AG09319 (cell line): ENCODE data around the gene KCNN3.

Experiments
- DNase-seq: peaks from one replicate; pipeline ENCODE4 v3.0.0-alpha.2; 2010; ENCODE audit warnings: low read depth; ENCODE audit errors: extremely low read depth
- CTCF ChIP-seq: IDR thresholded peaks from 2 replicates; pipeline ENCODE4 v1.5.1; 2011; ENCODE audit warnings: low read depth, mild to moderate bottlenecking, inconsistent platforms, low read length, moderate library complexity

The KCNN3 gene

GRCh38 chr1:154730259-154730658, 139.8 kb downstream of the KCNN3 start:
- no peak for TF ChIP-seq CTCF
- no peak for DNase-seq

GRCh38 chr1:154729577-154729976, 140.5 kb downstream of the KCNN3 start:
- TF ChIP-seq CTCF, result no peak
- DNase-seq, result no peak

GRCh38 chr1:154729031-154729442, 141.0 kb downstream of the KCNN3 start:
- DNase-seq, result no peak
- TF ChIP-seq CTCF, result no peak

- no peak for DNase-seq
- no peak for TF ChIP-seq CTCF
Observed at GRCh38 chr1:154726896-154727753, 143.0 kb downstream of the KCNN3 start.

GRCh38 chr1:154726443-154726842, 143.6 kb downstream of the KCNN3 start:
- no peak for TF ChIP-seq CTCF
- DNase-seq, result no peak

GRCh38 chr1:154725865-154726264, 144.2 kb downstream of the KCNN3 start:
- no peak for TF ChIP-seq CTCF
- DNase-seq, result no peak
